VCaP (cell line): ENCODE measurements around the gene TRIM54.

Experiments
- H3K27ac ChIP-seq: fragments of 450-650 bp; 2 replicates; pipeline ENCODE4 v1.5.1; 2017
- TF ChIP-seq, protein P1 (sequence below): fragments of 450-650 bp; conservative IDR thresholded peaks from 2 replicates; pipeline ENCODE4 v1.5.1; 2017; ENCODE audit warnings: mild to moderate bottlenecking, moderate library complexity

TRIM54 gene

DNA sequence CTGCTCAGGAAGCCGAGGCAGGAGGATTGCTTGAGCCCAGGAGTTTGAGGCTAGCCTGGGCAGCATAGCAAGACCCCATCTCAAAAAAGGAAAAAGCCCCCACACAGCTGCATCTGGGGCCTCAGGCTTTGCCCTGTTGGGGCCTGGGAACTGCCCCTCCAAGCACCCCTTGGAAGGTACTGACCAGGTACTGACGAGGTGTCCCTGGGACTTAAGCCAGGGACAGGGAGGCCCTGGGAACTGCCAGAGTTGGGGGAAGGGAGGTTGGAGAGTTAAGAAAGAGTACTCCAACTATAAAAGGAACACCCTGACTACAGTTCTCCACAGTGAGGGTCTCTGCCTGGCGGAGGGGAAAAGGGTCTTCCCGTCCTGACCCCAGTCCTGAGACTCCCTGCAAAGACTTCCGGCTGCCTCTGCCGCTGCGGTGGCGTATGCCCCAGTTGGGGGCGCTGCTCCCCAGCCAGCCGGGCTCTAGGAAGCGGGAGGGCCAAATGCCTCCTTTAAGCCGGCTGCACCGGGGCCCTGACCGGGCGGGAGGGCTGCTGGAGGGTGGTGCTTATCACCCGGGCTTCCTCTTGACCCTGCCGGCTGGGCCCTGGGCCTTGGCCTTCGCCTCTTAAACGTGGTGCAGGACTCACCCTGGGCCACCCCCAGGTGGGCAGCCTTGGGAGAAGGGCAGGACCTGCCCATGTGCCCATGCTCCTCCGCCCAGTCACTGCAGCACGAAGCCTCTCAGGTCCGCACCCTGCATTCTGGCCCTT lies 32.2 kb upstream of the TRIM54 start:
- TF ChIP-seq, protein P1, sequence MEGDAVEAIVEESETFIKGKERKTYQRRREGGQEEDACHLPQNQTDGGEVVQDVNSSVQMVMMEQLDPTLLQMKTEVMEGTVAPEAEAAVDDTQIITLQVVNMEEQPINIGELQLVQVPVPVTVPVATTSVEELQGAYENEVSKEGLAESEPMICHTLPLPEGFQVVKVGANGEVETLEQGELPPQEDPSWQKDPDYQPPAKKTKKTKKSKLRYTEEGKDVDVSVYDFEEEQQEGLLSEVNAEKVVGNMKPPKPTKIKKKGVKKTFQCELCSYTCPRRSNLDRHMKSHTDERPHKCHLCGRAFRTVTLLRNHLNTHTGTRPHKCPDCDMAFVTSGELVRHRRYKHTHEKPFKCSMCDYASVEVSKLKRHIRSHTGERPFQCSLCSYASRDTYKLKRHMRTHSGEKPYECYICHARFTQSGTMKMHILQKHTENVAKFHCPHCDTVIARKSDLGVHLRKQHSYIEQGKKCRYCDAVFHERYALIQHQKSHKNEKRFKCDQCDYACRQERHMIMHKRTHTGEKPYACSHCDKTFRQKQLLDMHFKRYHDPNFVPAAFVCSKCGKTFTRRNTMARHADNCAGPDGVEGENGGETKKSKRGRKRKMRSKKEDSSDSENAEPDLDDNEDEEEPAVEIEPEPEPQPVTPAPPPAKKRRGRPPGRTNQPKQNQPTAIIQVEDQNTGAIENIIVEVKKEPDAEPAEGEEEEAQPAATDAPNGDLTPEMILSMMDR, result peak; percentile 48
- H3K27ac ChIP-seq, result peak overlapping the region; percentile 76

DNA sequence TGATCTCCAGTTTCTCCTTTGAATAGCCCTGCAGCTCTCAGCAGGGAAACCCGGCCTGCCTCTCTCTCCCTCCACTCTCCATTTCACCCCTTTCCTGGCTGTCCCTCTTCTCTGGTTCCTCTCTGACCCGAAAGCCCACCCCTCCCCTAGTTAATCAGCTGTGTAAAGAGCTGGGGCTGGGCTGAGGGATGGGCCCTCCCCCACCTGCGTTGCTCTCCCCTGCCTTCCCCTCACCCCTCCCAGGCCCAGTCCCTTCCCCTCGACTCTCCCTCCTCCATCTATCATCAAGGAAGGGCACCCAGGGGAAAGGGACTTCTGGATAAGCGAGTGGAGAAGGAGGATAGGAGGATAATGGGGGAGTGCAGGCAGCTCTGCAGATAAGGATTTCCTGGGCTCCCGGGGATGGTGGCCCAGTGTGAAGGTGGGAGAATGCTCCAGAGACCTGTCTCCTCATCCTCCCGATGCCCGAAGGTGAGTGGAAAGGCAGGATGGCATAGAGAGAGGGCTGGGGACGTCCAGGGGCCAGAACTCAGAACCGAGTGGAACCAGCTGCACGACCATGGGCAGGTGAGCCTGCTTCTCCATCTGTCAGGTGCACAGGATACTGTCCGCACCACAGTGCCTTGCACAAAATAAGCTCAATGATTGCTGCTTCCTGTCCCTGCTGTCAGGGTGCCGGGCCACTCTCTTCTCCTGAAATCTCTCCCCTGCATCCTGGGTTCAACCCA lies 31.4 kb upstream of the TRIM54 start:
- peak overlapping the region; percentile 76; the same call in 1 of the 2 replicates for H3K27ac ChIP-seq
- TF ChIP-seq, protein P1, result no peak

DNA sequence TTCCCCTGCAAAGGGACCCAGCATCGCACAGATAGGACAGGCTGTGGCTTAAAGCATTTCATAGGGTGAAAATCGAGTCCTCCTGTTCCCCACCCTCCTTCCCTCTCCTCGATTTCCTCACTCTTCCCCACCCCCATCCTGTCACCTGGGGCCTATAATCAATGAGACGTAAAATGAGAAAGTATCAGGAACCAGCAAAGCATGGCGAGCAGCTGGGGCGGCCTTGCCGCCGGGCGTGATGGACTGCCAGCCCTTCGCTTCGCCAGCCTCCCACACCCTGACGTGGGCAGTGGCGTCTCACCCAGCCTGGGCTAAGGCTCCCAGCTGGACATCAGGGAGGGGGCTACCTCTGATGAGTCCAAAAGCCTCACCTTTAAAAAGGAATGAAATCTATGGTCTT lies 30.5 kb upstream of the TRIM54 start:
- no peak overlapping the region for H3K27ac ChIP-seq
- TF ChIP-seq, protein P1, result no peak

DNA sequence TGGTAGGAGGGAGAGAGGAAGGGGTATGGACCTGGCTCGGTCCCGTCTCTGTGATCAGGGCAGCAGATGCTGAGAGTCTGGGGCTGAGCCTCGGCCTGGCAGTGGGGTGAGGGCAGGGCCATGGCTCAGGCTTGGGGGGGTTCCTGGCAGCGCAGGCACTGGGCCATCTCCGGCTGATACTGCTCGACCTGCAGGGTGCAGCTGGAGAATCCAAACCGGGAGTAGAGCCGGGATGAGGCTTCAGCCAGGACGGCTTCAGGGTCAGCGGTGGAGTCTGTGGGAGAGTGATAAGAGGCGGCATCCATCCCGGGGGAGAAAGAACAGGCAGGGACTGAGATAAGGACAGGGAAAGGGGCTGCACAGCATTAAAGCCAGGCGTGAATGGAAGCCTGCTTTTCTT lies 27.0 kb upstream of the TRIM54 start:
- H3K27ac ChIP-seq, result no peak overlapping the region
- TF ChIP-seq, protein P1, result no peak

DNA sequence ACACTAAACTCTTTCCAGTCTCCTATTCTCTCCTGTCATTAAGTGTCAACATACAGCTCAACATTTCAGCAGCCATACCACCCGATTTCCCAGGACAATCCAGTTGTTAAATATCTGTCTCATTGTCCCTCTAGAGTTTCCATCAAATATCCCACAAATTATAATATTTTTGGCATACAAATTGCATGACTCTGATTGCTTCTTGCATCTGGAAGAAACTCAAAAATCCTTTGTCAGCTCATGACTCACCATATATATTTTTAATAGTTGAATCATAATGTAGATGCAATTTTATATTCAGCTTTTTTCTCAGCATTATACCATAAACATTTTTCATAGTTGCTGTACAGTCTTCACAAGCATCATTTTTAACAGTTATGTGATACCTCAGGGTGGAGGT lies 26.6 kb upstream of the TRIM54 start:
- TF ChIP-seq, protein P1, result no peak
- no peak overlapping the region for H3K27ac ChIP-seq

DNA sequence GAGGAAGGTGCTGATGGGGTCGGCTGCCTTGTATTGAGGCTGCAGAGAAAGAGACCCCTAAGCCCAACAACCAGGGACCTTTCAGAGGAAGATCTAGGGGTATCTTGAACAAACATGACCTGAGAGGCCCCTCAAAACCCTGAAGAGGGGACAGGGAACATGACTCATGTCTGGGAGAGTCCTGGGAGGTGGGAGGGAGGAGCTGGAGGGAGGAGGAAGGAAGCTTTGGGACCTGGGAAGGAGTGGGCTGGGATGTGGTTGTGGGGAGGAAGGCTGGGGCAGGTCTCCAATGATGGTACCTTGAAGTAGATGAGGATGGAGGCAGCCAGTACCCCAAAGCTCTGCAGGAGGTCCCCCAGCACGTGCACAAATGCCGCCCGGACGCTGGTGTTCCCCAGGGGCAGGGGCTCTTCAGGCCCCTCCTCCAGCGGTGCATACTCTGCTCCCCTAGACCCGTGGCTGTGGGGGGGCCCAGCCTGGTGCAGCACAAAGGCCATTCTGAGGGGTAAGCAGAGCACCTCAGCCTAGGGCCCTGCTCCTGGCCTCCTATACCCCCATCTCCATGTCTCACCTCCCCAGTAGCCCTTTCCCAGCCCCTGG lies 25.3 kb upstream of the TRIM54 start:
- TF ChIP-seq, protein P1, result no peak
- no peak overlapping the region for H3K27ac ChIP-seq

DNA sequence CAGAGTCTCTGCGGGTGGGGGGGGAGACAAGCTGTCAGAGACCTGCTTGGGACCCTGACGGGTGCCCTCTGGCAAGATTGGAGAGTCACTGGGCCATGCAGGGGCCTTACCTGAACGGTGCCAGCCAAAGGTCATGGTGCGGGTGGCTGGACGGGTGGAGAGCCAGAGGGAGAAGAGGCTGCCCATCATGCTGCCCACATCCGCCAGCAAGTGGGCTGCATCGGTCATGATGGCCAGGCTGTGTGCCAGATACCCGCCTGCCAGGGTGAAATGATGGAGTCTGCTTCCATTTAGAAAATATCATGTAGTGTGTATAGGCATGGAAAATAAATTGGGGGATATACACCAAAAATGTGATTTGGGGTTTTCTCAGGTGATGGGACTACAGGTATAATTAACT lies 24.2 kb upstream of the TRIM54 start:
- H3K27ac ChIP-seq, result no peak overlapping the region
- TF ChIP-seq, protein P1, result no peak
